ENCODE results near the gene ZBTB48. TPM values are rescaled to one million over a fixed set of nuclear protein-coding genes. Genes with fewer than 3 reads are reported as not detected.
"Not testable (repeated sequence)": the region's sequence is repeated elsewhere in the genome, so short reads cannot be mapped to it uniquely, and the experiment has no call there.

ZBTB48 gene
- total RNA-seq: 18.9 TPM
- long read RNA-seq, transcript ZBTB48-202 (11 exons, 2,293 nt): major isoform, 5 of 48 reads
- long read RNA-seq, partial matches to known transcripts: 6 of 48 reads
- long read RNA-seq, other reads (novel, unspliced or antisense): 35 of 48 reads

- DNase-seq (ENCODE audit: low spot score): peak; percentile 100
Measured at GRCh38 chr1:6579374-6580118, at the start of gene ZBTB48. TSS of gene ZBTB48 (plus strand) at chr1:6579994. CDS start at chr1:6580610, 616 bp downstream.

- no peak for DNase-seq (ENCODE audit: low spot score)
Measured at GRCh38 chr1:6530504-6531160, 49.2 kb upstream of the ZBTB48 start.

GRCh38 chr1:6531996-6532395 lies 47.8 kb upstream of the ZBTB48 start:
- no peak for DNase-seq (ENCODE audit: low spot score)

- no peak for DNase-seq (ENCODE audit: low spot score)
Measured at GRCh38 chr1:6534248-6534822, 45.5 kb upstream of the ZBTB48 start.

- no peak for DNase-seq (ENCODE audit: low spot score)
Measured at GRCh38 chr1:6535214-6535613, 44.6 kb upstream of the ZBTB48 start.

- no peak for DNase-seq (ENCODE audit: low spot score)
Measured at GRCh38 chr1:6536291-6536690, 43.5 kb upstream of the ZBTB48 start.

- DNase-seq (ENCODE audit: low spot score): no peak
Measured at GRCh38 chr1:6538956-6539355, 40.8 kb upstream of the ZBTB48 start.

GRCh38 chr1:6544831-6545230 lies 35.0 kb upstream of the ZBTB48 start:
- no peak for DNase-seq (ENCODE audit: low spot score)

- DNase-seq (ENCODE audit: low spot score): no peak
Measured at GRCh38 chr1:6545276-6546112, 34.3 kb upstream of the ZBTB48 start.

GRCh38 chr1:6546326-6546725 lies 33.5 kb upstream of the ZBTB48 start:
- DNase-seq (ENCODE audit: low spot score): no peak

GRCh38 chr1:6547301-6547700 lies 32.5 kb upstream of the ZBTB48 start:
- no peak for DNase-seq (ENCODE audit: low spot score)

GRCh38 chr1:6554031-6554906 lies 25.5 kb upstream of the ZBTB48 start, which contains the start of gene NOL9:
TSS of gene NOL9 (minus strand) at chr1:6554513. CDS start at chr1:6554502, 11 bp downstream.
- peak; percentile 98 for DNase-seq (ENCODE audit: low spot score)

- DNase-seq (ENCODE audit: low spot score): no peak
Measured at GRCh38 chr1:6554907-6555778, 24.7 kb upstream of the ZBTB48 start, which contains the start of gene TAS1R1. TSS of gene TAS1R1 (plus strand) at chr1:6555307. CDS start at chr1:6555374, 67 bp downstream.

- no peak for DNase-seq (ENCODE audit: low spot score)
Measured at GRCh38 chr1:6557597-6557996, 22.2 kb upstream of the ZBTB48 start.

GRCh38 chr1:6559161-6559560 lies 20.6 kb upstream of the ZBTB48 start:
- DNase-seq (ENCODE audit: low spot score): not testable (repeated sequence)

GRCh38 chr1:6560267-6560666 lies 19.5 kb upstream of the ZBTB48 start:
- no peak for DNase-seq (ENCODE audit: low spot score)

- no peak for DNase-seq (ENCODE audit: low spot score)
Measured at GRCh38 chr1:6569033-6569432, 10.8 kb upstream of the ZBTB48 start.

GRCh38 chr1:6570100-6570499 lies 9.7 kb upstream of the ZBTB48 start:
- no peak for DNase-seq (ENCODE audit: low spot score)

- no peak for DNase-seq (ENCODE audit: low spot score)
Measured at GRCh38 chr1:6570987-6571386, 8.8 kb upstream of the ZBTB48 start.

All from mesenteric fat pad (tissue), 1 donor.